Stimulated activated CD8-positive, alpha-beta memory T cell treated with anti-CD3 and anti-CD28 coated beads, Interleukin-4, amount 100 ng/mL, for 24 hours (primary cell): ENCODE measurements around the gene GRIPAP1.
"Not testable (repeated sequence)": the region's sequence is repeated elsewhere in the genome, so short reads cannot be mapped to it uniquely, and the experiment has no call there.

ENCODE experiments used
- DNase-seq: peaks from one replicate; pipeline ENCODE4 v3.0.0-alpha.2; 2020; ENCODE audit warnings: low read depth

Gene GRIPAP1

DNA sequence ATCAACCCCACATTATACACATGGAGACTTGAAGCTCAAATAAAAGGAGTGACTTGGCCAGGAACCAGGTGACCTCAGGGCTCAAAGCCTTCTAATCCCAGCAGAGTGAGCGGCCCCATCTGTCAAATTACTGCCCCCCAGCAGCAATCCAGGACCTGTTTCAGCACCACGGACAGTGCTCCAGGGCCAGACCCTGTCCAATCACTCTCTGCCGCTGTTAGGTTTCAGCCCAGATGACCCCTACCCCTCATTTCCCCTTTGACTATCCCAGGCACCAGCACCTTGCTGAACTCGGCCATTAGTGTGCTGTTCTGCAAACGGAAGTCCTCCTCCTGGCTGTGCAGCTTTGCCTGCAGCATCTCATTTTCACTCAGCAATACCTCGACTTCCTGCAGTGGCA is 5.1 kb downstream of the GRIPAP1 start:
- no peak for DNase-seq

DNA sequence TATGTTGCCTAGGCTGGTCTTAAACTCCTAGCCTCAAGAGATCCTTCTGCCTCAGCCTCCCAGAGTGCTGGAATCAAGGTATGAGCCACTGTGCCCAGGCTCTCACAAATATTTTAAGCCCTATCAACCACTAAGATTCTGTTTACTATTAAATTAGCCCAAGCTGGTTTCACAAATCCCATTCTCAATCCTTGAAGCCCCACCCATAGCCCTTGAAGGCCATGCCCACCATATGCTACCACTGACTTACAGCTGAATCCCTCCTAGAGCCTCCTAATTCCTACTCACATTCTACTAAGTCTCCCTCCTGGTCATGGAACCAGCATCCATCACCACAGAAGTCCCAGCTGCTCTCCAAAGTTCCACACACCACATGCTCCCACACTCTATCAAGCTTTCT is 9.7 kb downstream of the GRIPAP1 start:
- no peak for DNase-seq

DNA sequence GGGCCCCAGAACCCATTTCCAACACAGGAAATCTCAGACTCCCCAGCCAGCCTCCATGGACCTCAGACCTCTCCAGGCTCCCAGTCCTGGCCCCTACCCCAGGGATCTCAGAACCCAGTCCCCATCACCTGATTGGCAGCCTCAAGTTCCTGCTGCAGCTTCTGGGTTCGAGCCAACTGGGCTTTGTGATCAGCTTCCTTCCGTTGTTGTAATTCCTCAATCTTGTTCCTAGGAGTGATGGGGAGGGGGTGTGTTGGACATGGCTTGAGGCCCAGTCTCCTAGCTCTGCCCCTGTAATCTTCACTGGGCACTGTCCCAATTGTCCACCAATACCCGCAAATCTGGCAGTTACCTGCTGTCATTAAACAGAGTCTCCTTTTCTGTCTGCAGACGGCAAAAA is 12.6 kb downstream of the GRIPAP1 start:
- no peak for DNase-seq

DNA sequence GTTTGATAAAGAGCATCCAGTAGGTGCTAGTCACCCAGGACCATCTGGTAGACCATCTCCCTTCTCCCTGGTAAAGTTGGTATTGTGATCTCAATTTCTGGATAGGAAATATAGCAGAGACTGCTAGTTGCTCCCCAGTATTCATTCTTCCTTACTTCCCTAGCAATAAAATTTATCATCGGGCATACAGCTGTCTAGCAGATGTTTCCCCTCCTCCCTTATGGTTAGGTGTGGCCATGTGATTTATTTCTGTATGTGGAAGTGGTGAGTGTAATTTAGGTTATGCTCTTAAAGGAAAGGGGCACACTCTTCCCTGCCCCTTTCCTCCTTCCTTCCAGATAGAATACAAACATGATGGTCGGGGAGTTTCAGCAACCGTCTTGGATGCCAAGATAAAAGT is 18.2 kb downstream of the GRIPAP1 start:
- no peak for DNase-seq

- DNase-seq, result no peak
Measured at GRCh38 chrX:48983081-48983480, 19.0 kb downstream of the GRIPAP1 start.

DNA sequence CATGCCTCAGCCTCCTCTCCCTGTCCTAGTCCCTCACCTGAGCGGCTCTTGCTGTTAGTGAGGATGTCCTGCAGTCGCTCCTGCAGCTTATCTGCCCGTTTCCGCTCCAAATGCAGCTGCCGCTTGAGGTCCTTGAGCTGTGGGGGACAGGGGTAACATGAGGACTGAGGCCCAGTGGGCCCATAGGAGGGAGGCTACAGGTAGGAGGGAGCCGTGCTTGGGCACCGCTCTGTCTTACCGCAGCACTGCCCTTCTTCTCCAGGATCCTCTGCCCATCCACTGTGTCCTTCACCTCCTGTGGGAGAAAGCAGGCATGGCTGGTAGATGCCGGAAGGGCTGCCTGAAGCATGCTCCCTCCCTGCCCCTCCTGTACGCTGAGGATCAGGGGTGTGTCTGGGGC is 20.9 kb downstream of the GRIPAP1 start:
- DNase-seq, result no peak

DNA sequence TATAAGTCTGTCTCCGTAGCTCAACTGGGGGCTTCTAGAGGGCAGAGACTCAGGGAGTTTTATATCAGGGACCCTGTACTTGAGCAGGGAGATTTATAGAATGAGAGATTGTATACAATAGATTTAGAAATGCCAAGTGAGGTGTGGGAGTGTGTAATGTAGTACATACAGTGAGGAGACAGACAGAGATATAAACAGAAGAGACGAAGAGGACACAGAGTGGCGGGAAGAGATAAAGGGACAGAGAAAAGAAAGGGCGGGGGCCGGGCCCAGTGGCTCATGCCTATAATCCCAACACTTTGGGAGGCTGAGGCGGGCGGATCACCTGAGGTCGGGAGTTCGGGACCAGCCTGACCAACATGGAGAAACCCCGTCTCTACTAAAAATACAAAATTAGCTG is 21.7 kb downstream of the GRIPAP1 start:
- DNase-seq, result not testable (repeated sequence)

DNA sequence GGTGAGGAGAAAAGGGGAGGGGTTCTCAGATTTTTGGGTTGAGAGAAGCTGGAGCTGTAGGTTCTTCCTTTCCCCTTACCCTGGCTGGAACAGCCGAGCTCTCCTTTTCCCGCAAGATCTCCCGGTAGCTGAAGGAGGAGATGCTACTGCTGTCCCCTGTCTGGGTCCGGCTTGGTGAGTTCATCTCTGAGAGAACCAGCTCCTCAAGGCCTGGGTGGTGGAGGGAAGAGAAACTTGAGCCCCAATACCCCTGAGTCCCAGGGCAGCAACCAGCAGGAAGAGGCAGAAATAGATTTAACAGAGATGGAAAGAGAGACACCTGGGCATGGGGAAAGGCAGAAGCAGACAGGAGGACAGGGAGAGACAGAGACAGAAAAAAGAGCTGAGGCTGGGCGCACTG is 23.8 kb downstream of the GRIPAP1 start:
- no peak for DNase-seq

DNA sequence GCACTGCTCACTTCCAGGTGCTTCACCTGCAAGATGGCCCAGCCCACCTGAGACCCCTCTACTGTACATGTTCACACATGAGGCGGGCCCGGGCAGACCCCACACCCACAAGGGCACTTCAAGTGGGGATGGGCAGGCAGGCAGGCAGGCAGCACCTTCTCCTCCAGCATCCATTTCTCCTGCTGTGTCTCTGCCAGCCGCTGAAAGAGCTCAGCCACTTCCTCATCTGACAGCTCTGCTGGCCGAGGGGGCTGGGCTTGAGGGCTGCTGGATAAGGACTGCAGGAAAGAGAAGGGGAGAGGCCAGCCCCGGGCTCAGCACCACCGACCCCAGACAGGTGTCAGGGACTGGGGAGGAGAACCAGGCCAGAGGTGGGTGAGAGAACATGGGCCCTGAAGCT is 26.0 kb downstream of the GRIPAP1 start:
- no peak for DNase-seq

DNA sequence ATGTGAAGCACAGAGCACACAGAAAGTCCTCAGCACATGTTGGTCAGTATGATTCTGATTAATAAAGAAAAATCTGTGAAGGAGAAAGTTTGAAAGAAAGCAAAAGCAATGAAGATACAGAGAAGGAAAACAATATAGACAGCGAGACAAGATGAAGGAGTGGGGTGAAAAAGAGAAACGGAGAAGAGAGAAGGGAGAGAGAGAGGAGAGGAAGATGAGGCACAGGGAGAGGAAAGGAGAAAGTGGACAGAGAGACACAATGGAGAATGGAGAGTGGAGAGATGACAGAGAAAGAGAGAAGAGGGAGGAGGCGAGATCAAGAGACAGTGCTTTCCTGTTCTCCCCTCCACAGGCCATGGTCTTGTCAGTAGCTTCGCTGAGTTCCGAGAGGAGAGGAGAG is 26.5 kb downstream of the GRIPAP1 start:
- no peak for DNase-seq

- DNase-seq, result no peak
Measured at GRCh38 chrX:48975041-48975440, 27.0 kb downstream of the GRIPAP1 start.

DNA sequence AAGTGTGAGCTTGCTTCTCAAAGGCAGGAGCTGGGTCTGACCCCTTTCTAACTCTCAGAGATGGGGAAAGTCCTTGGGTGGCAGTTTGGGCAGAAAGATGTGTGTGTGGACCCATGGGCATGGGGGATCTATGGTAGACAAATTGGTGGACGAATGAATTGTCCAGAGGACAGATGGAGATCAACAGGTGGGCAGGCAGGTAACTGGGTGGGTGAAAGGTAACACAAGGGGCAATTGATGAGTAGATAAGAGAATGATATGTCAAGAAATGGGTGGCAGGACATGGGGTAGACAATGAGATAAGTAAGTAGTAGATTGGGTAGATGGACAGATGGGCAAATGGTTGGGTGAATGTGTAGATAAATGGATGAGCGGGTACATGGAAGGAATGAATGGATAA is 27.5 kb downstream of the GRIPAP1 start:
- DNase-seq, result no peak

DNA sequence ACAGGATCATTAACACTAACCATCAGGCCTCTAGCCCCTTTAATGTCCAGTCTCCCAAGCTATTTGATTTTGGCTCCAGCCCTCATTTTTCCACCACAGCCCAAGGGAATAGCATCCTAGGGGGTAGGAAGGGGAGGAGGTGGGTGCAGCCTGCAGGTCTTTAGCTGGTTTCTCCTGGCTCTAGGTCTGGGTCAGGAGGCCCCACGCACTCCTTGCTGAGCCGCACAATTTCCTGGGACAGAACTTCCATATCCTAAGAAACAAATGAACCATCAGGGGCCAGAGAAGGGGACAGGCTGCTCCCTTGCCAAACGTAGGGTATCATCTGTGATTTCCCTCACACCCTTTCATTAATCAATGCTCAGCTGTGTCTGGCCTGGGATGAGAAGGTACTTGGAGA is 28.0 kb downstream of the GRIPAP1 start:
- no peak for DNase-seq

GRCh38 chrX:48972220-48973164 is 29.6 kb downstream of the GRIPAP1 start:
- no peak for DNase-seq

DNA sequence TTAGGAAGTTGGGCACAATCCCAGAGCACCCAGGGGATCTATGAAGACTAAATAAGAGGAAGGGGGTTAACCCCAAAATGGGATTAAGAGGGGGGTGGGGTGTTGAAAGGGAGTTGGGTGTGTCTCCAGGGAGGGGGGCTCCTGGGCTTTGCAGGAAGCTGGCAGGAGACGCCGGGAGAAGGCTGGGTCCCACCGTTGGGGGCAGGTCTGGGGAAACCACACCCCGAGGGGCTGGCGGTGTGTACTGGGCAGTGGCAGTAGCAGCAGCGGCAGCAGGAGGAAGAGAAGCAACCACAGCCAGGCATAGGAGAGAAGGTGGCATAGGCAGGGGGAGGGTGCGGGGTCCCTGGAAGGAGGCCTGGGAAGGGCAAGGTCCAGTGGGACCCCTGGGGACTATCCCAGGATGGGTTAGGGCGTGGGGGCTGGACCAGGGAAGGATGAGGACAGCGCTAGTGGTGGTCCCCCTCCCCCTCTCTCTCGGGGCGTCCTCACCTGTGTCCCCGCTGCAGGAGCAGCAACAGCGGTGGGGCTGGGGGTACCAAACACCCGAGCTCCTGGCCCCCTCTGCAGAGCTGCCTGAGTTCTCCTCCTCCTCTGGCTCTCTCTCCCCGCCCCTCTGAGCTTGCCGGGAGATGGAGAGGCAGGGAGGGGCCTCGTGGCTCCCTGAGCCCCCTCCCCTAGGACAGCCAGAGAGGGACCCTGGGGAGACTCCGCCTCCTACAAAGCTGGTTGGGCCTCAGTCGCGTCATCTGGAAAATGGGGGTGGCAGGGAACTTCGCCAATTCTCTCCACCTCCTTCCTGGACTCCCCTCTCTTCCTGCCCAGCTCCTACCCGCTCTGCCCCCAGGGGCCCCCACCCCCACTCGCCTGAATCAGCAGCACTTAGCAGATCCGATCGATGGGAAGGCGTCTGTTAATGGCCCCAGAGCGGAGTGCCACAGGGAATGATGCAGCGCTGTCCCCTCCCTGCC is 30.5 kb downstream of the GRIPAP1 start, which contains the start of gene KCND1:
KCND1 (minus strand) TSS at position 596 of the 971 bp plus-strand sequence. CDS start 1,573 bp downstream, outside the sequence.
- no peak for DNase-seq

DNA sequence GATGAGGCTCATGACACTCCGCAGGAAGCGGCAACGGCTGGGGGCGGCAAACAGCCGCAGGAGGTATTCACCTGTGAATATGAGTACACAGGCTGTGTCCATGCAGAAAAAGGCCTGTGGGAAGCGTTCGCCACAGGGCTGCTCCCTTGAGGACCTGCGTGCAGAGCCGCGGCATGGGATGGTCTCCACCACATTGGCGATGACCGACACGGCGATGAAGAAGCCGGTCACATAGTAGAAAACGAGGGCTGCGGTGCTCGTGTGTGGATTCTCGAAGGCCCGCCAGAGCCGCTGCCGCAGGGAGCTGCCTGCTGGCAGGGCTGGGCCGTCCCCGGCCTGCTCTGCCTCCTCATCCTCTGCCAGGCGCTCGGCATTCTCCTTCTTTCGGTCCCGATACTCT is 32.6 kb downstream of the GRIPAP1 start:
- no peak for DNase-seq

DNA sequence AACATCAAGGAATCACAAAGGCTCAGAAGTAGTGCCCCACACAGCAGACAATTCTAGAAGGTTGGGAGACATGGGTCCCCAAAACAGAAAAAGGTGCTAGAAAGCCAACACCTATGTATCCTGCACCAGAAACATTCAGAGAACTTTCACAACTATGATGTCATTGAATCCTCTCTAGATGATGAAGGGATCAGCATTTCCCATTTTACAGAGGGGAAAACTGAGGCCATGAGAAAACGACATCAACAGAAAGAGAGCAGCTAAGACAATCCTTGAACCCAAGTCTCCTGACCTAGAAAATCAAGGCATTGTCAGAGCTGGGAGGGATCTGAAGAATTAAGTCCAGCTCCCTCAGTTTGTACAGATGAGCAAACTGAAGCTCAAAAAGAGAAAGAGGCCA is 33.7 kb downstream of the GRIPAP1 start:
- no peak for DNase-seq

DNA sequence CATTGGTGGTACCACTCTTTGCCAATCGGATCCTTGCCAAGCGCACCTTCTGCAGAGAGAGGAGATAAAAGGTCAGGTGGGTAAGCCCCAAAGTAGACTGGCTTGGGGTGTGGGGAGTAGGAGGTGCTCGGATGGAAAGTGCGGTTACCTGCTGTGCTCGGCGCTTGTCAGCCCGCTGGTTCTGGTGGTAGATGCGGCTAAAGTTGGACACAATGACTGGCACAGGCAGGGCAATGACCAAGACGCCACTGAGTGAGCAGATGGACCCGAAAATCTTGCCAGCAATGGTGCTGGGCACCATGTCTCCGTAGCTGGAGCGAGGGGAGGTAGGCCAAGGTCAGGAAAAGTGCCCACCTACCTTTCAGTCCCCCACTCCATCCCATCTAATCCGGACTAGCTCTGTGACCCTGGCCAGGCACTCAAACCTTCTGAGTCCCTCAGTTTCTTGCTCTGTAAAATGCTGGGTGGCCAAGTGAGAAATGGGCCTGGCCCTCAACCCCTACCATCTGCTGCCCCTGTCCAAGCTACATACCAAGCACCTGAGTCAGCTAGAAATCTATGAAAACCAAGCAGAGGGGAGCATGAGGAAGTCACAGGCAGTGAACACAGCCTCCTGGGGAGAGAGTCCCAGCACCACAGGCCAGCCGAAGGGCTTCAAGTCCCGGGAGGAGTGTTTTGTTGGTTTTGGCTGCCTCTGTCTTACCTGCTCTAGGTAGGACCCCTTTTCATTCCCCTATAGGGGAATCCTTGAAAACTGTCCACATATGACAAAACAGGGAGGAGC is 35.1 kb downstream of the GRIPAP1 start:
- no peak for DNase-seq

DNA sequence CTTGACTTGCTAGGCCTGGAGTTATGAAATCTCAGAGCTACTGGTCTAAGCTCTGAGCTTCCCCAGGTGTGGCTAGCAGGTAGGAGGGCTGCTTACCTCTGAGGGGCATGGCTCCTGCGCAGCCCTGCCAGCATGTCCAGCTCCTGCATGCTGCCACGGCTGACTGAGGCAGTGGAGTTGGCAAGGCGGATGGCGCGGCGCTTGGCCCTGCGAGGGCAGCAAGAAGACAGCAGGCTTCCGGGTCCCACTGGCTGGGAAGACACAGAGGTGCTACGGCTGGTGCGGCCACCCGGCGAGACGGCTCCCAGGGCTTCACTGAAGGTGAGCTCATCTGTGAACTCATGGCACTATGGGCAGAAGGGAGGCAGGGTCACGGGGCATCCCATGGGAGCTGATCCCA is 36.1 kb downstream of the GRIPAP1 start:
- no peak for DNase-seq

DNA sequence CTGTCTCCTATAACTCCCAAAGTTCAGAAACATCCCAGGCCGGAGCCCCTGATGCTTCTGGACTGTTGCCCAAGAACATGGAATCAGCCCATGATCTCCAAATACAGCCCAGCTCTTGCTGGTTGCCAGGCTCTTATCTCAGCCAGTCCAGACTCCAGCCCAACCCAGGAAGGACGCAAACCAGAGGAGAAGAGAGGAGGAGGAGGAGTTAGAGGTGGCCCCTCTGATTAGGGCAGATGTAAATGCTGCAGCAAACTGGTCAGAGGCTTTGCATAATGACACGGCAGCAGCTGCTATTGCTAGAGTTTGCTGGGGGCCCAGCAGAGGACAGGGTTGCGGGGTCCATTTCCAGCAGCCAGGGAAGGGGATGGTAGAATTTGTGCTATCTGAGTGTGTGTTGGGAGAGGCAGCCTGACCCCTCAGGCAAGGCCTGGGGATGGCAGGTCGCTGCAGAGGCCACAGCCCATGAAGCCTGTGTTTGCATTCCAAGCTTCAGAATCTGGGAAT is 40.4 kb downstream of the GRIPAP1 start:
- no peak for DNase-seq

- no peak for DNase-seq
Measured at GRCh38 chrX:48960291-48960690, 41.8 kb downstream of the GRIPAP1 start.

DNA sequence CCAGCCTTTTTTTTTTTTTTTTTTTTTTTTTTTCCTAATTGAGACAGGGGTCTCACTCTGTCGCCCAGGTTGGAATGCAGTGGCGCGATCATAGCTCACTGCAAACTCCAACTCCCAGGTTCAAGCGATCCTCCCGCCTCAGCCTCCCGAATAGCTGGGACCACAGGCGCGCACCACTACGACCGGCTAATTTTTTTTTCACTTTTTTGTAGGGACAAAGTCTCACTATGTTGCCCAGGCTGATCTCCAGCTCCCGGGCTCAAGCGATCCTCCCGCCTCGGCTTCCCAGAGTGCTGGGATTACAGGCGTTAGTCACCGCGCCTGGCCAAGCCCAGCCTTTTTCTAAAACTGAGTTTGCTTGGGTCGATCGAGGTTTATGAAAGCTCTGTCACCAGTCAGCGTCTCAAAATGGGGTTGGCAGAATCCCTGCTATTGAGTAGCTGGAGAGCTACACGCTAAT is 43.4 kb downstream of the GRIPAP1 start:
- no peak for DNase-seq
